Activated naive CD4-positive, alpha-beta T cell treated with anti-CD3 and anti-CD28 coated beads, Interleukin-2, amount 10 ng/mL, durations not matched to agents 7 days and 5 days (primary cell): ENCODE measurements around the gene PCYOX1L.
"Not testable (repeated sequence)": the region's sequence is repeated elsewhere in the genome, so short reads cannot be mapped to it uniquely, and the experiment has no call there.

Experiments used
- CTCF ChIA-PET: fragments of 350-600 bp; sonication (Branson Sonifier 250); formaldehyde crosslinking; loops from one replicate; lab custom pipeline; 2021; ENCODE audit warnings: antibody characterized with exemption; lab: Charles Lee
- DNase-seq: peaks from one replicate; pipeline ENCODE4 v3.0.0-alpha.2; 2020
- H3K27ac Mint-ChIP-seq: one replicate; pipeline ENCODE4 v1.8.0; 2021; ENCODE audit warnings: mild to moderate bottlenecking, moderate library complexity, mixed read lengths
- H3K27me3 Mint-ChIP-seq: one replicate; pipeline ENCODE4 v1.8.0; 2021; ENCODE audit warnings: mild to moderate bottlenecking, mixed read lengths
- H3K36me3 Mint-ChIP-seq: one replicate; pipeline ENCODE4 v1.8.0; 2021; ENCODE audit warnings: mixed read lengths
- H3K4me1 Mint-ChIP-seq: one replicate; pipeline ENCODE4 v1.8.0; 2021; ENCODE audit warnings: mixed read lengths
- H3K4me3 Mint-ChIP-seq: one replicate; pipeline ENCODE4 v1.8.0; 2021; ENCODE audit warnings: mild to moderate bottlenecking, moderate library complexity, mixed read lengths
- H3K9me3 Mint-ChIP-seq: one replicate; pipeline ENCODE4 v1.8.0; 2021; ENCODE audit warnings: mixed read lengths

Gene PCYOX1L

DNA sequence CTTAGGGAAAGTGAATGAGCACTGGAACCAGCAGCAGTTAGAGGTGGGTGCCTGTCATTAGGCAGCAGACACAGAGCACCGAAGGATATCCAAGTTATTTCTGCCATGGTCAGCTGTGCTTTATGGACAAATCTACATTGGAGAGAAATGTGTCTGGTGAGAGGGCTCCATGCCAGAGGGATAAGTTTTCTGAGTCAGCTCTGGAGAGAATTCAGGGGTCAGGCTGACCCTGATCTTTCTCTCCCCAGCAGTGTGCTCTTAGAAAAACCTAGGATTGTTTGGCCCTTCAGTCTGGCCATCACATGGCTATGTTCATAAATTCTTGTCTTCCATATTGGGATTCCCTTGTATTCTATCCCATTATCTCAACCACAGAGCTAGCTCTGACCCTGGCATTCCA lies 30.1 kb downstream of the PCYOX1L start:
- H3K27me3 Mint-ChIP-seq = peaks cover 8% of the 10 kb centered on the region
- CTCF ChIA-PET = interaction anchor here (1.1 to 1.5 kb wide), 3 partner anchors 40 to 53 kb away, joined by 3 to 5 read pairs (median 3); no protein-coding TSS in a partner anchor
- DNase-seq = no peak
- H3K36me3 Mint-ChIP-seq = no peaks in the 10 kb centered on the region
- no peak overlapping the region for H3K27ac Mint-ChIP-seq
- H3K4me1 Mint-ChIP-seq = no peaks in the 10 kb centered on the region
- no peak overlapping the region for H3K4me3 Mint-ChIP-seq
- no peaks in the 10 kb centered on the region for H3K9me3 Mint-ChIP-seq

GRCh38 chr5:149388498-149389190 lies 30.8 kb downstream of the PCYOX1L start:
- no peaks in the 10 kb centered on the region for H3K9me3 Mint-ChIP-seq
- H3K4me1 Mint-ChIP-seq = no peaks in the 10 kb centered on the region
- CTCF ChIA-PET = interaction anchor here (1.4 to 1.5 kb wide), 2 partner anchors 40 to 44 kb away, joined by 3 to 5 read pairs; no protein-coding TSS in a partner anchor
- DNase-seq = no peak
- no peaks in the 10 kb centered on the region for H3K36me3 Mint-ChIP-seq
- H3K27ac Mint-ChIP-seq = no peak overlapping the region
- H3K4me3 Mint-ChIP-seq = no peak overlapping the region
- peaks cover 8% of the 10 kb centered on the region for H3K27me3 Mint-ChIP-seq

DNA sequence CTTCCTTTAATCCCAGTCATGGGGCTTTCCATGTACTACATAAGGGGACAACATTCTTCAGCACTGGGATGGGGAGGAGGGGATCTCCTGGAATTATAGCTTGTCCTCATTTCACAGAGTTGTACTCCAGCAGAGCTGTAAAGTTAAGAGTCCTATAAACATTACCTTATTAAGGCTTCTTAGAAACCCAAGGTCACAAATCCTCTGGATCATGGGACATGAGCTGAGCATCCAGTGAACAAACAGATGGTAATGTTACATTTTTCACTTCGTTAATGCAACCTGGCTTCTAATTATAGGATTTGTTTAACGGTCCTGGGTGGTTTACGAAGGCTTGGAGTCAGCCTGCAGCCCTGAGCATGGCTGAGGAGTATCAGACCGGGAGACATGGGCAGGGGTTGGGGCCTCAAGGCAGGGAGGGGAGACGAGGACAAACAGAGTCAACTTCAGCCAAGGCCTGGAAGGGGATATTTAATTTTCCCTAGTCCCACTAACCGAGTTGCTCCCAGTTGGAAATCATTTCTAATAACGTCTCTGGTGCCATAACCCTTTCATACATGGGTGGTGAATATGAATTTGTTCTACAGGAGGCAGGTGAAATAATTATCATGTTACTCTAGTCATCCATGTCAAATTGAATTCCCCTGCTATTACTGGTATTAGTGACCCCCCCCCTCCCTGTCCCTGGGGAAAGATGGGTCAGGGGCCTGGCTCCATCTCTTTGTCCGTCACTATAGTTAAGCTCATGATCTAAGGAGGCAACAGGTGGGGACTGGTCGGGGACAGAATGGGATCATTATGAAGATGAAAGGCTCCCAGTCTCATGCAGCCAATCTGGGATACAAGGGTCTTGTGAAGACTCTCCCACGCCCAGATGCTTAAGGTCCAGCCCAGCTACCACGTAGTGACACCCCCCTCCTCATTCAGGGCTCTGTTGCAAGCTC lies 32.0 kb downstream of the PCYOX1L start:
- Mint-ChIP-seq H3K4me3 (no peak overlapping the region), H3K4me1 (no peaks in the 10 kb centered on the region), H3K36me3 (no peaks in the 10 kb centered on the region), H3K9me3 (no peaks in the 10 kb centered on the region), H3K27me3 (peaks cover 8% of the 10 kb centered on the region), H3K27ac (no peak overlapping the region)
- DNase-seq = no peak
- CTCF ChIA-PET = interaction anchor here (0.9 to 1.5 kb wide), 3 partner anchors 8 to 228 kb away, joined by 3 to 9 read pairs (median 3); no protein-coding TSS in a partner anchor

DNA sequence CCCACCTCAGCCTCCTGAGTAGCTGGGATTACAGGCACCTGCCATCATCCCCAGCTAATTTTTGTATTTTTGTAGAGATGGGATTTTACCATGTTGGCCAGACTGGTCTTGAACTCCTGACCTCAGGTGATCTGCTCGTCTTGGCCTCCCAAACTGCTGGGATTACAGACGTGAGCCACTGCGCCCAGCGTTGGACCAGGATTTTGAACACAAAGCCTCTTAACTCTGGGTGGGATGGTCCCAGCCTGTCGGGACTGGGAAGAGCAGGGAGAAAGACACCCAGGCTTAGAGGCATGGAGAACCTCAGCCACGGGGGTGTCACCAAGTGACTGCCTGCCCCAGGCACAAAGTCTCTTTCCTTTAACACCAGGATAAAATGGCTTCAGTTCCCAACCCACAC lies 33.2 kb downstream of the PCYOX1L start:
- not testable (repeated sequence) for H3K9me3 Mint-ChIP-seq, H3K36me3 Mint-ChIP-seq, H3K4me3 Mint-ChIP-seq, H3K4me1 Mint-ChIP-seq, H3K27ac Mint-ChIP-seq, H3K27me3 Mint-ChIP-seq, DNase-seq
- CTCF ChIA-PET = interaction anchor here (0.9 to 1.5 kb wide), 2 partner anchors 9 to 10 kb away, joined by 3 to 9 read pairs; no protein-coding TSS in a partner anchor

- CTCF ChIA-PET = interaction anchor here (1.5 kb wide), 1 partner anchor 10 kb away, joined by 9 read pairs; no protein-coding TSS in a partner anchor
- H3K27ac Mint-ChIP-seq = no peak overlapping the region
- no peak overlapping the region for H3K4me3 Mint-ChIP-seq
These were observed 33.7 kb downstream of the PCYOX1L start for GRCh38 chr5:149391524-149391923.

DNA sequence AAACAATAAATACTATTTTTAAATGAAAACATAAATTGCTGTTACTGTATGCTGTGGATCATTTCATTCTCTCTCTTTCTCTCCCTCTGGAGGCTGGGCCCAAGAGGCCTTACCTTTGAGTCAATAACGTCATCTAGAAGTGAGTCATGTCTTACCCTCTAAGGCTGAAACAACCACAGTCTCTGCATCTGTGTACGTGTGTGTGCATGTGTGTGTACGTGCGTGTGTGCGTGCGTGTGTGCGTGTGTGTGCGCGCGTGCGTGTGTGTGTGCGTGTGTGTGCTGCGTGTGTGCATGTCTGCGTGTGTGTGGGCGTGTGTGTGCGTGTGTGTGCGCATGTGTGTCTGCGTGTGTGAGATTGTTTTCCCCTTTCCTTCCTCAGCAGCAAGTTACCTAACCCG lies 34.9 kb downstream of the PCYOX1L start:
- no peak overlapping the region for H3K4me3 Mint-ChIP-seq
- no peaks in the 10 kb centered on the region for H3K4me1 Mint-ChIP-seq
- peaks cover 3% of the 10 kb centered on the region for H3K27me3 Mint-ChIP-seq
- no peak overlapping the region for H3K27ac Mint-ChIP-seq
- DNase-seq = no peak
- H3K36me3 Mint-ChIP-seq = no peaks in the 10 kb centered on the region
- H3K9me3 Mint-ChIP-seq = no peaks in the 10 kb centered on the region
- CTCF ChIA-PET = interaction anchor here (0.6 kb wide), 1 partner anchor 8 kb away, joined by 3 read pairs; no protein-coding TSS in a partner anchor

More at GRCh38 chr5:149391524-149391923, 33.7 kb downstream of the PCYOX1L start:
- H3K36me3 Mint-ChIP-seq = no peaks in the 10 kb centered on the region
- H3K4me1 Mint-ChIP-seq = no peaks in the 10 kb centered on the region
- peaks cover 8% of the 10 kb centered on the region for H3K27me3 Mint-ChIP-seq
- no peak for DNase-seq
- H3K9me3 Mint-ChIP-seq = no peaks in the 10 kb centered on the region

DNA sequence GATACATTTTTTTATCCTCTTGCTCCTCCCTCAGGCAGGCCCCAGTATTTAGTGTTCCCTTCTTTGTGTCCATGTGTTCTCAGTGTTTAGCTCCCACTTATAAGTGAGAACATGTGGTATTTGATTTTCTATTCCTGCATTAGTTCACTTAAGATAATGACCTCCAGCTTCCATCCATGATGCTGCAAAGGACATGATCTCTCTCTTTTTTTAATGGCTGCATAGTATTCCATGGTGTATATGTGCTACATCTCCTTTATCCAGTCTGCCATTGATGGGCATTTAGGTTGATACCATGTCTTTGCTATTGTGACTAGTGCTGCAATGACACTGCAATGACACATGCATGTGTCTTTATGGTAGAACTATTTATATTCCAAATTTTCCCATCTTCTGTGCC lies 37.1 kb downstream of the PCYOX1L start:
- H3K27ac Mint-ChIP-seq, DNase-seq, H3K9me3 Mint-ChIP-seq, H3K4me1 Mint-ChIP-seq, CTCF ChIA-PET, H3K4me3 Mint-ChIP-seq, H3K36me3 Mint-ChIP-seq, H3K27me3 Mint-ChIP-seq: not testable (repeated sequence)

GRCh38 chr5:149397530-149397929 lies 39.7 kb downstream of the PCYOX1L start:
- CTCF ChIA-PET = interaction anchor here (0.9 kb wide), 1 partner anchor 208 kb away, joined by 3 read pairs; no protein-coding TSS in a partner anchor
- no peak overlapping the region for H3K27ac Mint-ChIP-seq
- no peaks in the 10 kb centered on the region for H3K9me3 Mint-ChIP-seq
- no peak for DNase-seq
- H3K4me1 Mint-ChIP-seq = no peaks in the 10 kb centered on the region
- peaks cover 10% of the 10 kb centered on the region for H3K27me3 Mint-ChIP-seq
- H3K36me3 Mint-ChIP-seq = no peaks in the 10 kb centered on the region
- H3K4me3 Mint-ChIP-seq = no peak overlapping the region

- H3K27ac Mint-ChIP-seq, H3K9me3 Mint-ChIP-seq, H3K4me1 Mint-ChIP-seq, H3K36me3 Mint-ChIP-seq, DNase-seq, H3K4me3 Mint-ChIP-seq: not testable (repeated sequence)
- H3K27me3 Mint-ChIP-seq = peaks cover 15% of the 10 kb centered on the region
- CTCF ChIA-PET = interaction anchor here (0.7 kb wide), 1 partner anchor 43 kb away, joined by 3 read pairs; no protein-coding TSS in a partner anchor
These were observed 41.0 kb downstream of the PCYOX1L start for GRCh38 chr5:149398747-149399266.

DNA sequence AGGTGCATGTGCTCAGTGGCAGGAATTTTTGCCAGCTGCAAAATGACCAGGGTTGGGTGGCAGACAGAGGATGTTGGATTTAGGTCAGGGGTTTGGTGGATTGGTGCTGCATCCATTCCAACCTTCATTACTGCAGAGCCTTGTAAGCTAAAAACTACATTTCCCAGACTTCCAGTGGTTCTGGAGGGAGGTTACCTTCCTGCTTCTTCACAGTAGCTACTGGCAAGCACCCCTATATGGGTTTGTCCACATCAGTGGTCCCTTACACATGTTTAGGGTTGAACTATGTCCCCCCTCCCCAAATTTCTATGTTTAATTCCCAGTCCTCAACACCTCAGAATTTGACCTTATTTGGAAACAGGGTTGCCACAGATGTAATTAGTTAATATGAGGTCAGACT lies 41.9 kb downstream of the PCYOX1L start:
- no peak for DNase-seq
- CTCF ChIA-PET = no interaction called here
- H3K27ac Mint-ChIP-seq = no peak overlapping the region
- peaks cover 19% of the 10 kb centered on the region for H3K27me3 Mint-ChIP-seq
- no peaks in the 10 kb centered on the region for H3K4me1 Mint-ChIP-seq
- H3K9me3 Mint-ChIP-seq = no peaks in the 10 kb centered on the region
- no peak overlapping the region for H3K4me3 Mint-ChIP-seq
- H3K36me3 Mint-ChIP-seq = no peaks in the 10 kb centered on the region

- Mint-ChIP-seq H3K4me3 (no peak overlapping the region), H3K9me3 (no peaks in the 10 kb centered on the region), H3K4me1 (no peaks in the 10 kb centered on the region), H3K36me3 (no peaks in the 10 kb centered on the region), H3K27me3 (peaks cover 22% of the 10 kb centered on the region), H3K27ac (no peak overlapping the region)
- no peak for DNase-seq
- CTCF ChIA-PET = interaction anchor here (0.6 to 1.5 kb wide), 6 partner anchors 10 to 224 kb away, joined by 3 to 5 read pairs (median 3); no protein-coding TSS in a partner anchor
These were observed 42.5 kb downstream of the PCYOX1L start for GRCh38 chr5:149400304-149400703.

- CTCF ChIA-PET = interaction anchor here (0.8 to 1.5 kb wide), 6 partner anchors 10 to 34 kb away, joined by 3 to 5 read pairs (median 3); no protein-coding TSS in a partner anchor
- no peaks in the 10 kb centered on the region for H3K36me3 Mint-ChIP-seq
- DNase-seq = no peak
- peaks cover 27% of the 10 kb centered on the region for H3K27me3 Mint-ChIP-seq
- no peak overlapping the region for H3K4me3 Mint-ChIP-seq
- H3K4me1 Mint-ChIP-seq = no peaks in the 10 kb centered on the region
- H3K27ac Mint-ChIP-seq = no peak overlapping the region
- H3K9me3 Mint-ChIP-seq = no peaks in the 10 kb centered on the region
These were observed 43.2 kb downstream of the PCYOX1L start for GRCh38 chr5:149401051-149401450.

GRCh38 chr5:149402291-149402690 lies 44.4 kb downstream of the PCYOX1L start:
- Mint-ChIP-seq H3K27ac (no peak overlapping the region), H3K4me1 (no peaks in the 10 kb centered on the region), H3K36me3 (no peaks in the 10 kb centered on the region), H3K27me3 (peaks cover 31% of the 10 kb centered on the region), H3K9me3 (no peaks in the 10 kb centered on the region), H3K4me3 (no peak overlapping the region)
- CTCF ChIA-PET = no interaction called here
- no peak for DNase-seq
